ENCODE measurements around the gene ZNF296. TPM values are rescaled to one million over a fixed set of nuclear protein-coding genes. Genes with fewer than 3 reads are reported as not detected.

The ZNF296 gene
- polyA plus RNA-seq, 1 donor (not counting 4 experiments of a cell fraction or from before 2014, with no cell fraction given) = 0.25 TPM

GRCh38 chr19:45098521-45099466 lies 22.5 kb upstream of the ZNF296 start:
- H4K20me1 ChIP-seq (ENCODE audit: control insufficient read depth, extremely low read depth, insufficient read depth, low read length) = peaks cover 19% of the 10 kb centered on the region
- no peak overlapping the region for H3K4me3 ChIP-seq (ENCODE audit: control insufficient read depth in 2 of 3, extremely low read depth in 1 of 3, insufficient read depth in 2 of 3, low read depth in 1 of 3, low read length in 3 of 3)
- dilution Hi-C loops (cut with MboI; ENCODE audit: extremely low pct_ligation_motif_present, low sequenced_read_pairs) = no loop called here

GRCh38 chr19:45097776-45098520 lies 21.7 kb upstream of the ZNF296 start:
- peaks cover 2 to 4% of the 10 kb centered on the region in 2 experiments for H3K36me3 ChIP-seq (ENCODE audit: control insufficient read depth in 2 of 2, extremely low read depth in 1 of 2, insufficient read depth in 2 of 2, low read length in 2 of 2)
- dilution Hi-C loops (cut with MboI; ENCODE audit: extremely low pct_ligation_motif_present, low sequenced_read_pairs) = no loop called here
- H2AFZ ChIP-seq (ENCODE audit: control insufficient read depth, low read length) = no peak overlapping the region
- H3K4me1 ChIP-seq (ENCODE audit: control insufficient read depth, extremely low read depth, insufficient read depth, low read length) = peaks cover 46% of the 10 kb centered on the region
- peaks cover 19% of the 10 kb centered on the region for H4K20me1 ChIP-seq (ENCODE audit: control insufficient read depth, extremely low read depth, insufficient read depth, low read length)
- no peaks in the 10 kb centered on the region for H3K27me3 ChIP-seq (ENCODE audit: control insufficient read depth, extremely low read depth, insufficient read depth, low read length)
- peak overlapping the region; percentile 8 for H3K9ac ChIP-seq (ENCODE audit: control insufficient read depth, extremely low read depth, insufficient read depth, low read length)
- H3K79me2 ChIP-seq (ENCODE audit: control insufficient read depth, insufficient read depth, low read length) = peaks cover 95% of the 10 kb centered on the region
- peak overlapping the region; percentile 60 for H3K4me2 ChIP-seq (ENCODE audit: control insufficient read depth, extremely low read depth, insufficient read depth, low read depth, low read length)
- no peak overlapping the region for H3K4me3 ChIP-seq (ENCODE audit: control insufficient read depth in 2 of 3, extremely low read depth in 1 of 3, insufficient read depth in 2 of 3, low read depth in 1 of 3, low read length in 3 of 3)
- FAIRE-seq = peak; percentile 90
- peak overlapping the region; percentile 47 for H3K27ac ChIP-seq (ENCODE audit: control insufficient read depth, insufficient read depth, low read length)
- TF ChIP-seq EZH2 (IDR thresholded peaks at IDR 0.05; ENCODE audit: low read length) = no peak
- no peak for TF ChIP-seq CTCF (optimal IDR thresholded peaks at IDR 0.05 in 1 of 3, IDR thresholded peaks at IDR 0.05 in 1 of 3, conservative IDR thresholded peaks at IDR 0.05 in 1 of 3; ENCODE audit: extremely low read depth in 1 of 3, insufficient read depth in 2 of 3, low read length in 3 of 3)
- no peaks in the 10 kb centered on the region for H3K9me3 ChIP-seq (ENCODE audit: control insufficient read depth, low read depth, low read length)
- DNase-seq (ENCODE audit: low read depth, low spot score) = no peak
- H3K9me1 ChIP-seq (ENCODE audit: control insufficient read depth, extremely low read depth, insufficient read depth, low read length) = peaks cover 4% of the 10 kb centered on the region

More at GRCh38 chr19:45098521-45099466, 22.5 kb upstream of the ZNF296 start:
- DNase-seq (ENCODE audit: low read depth, low spot score) (no peak), FAIRE-seq (peak; percentile 60)
- Histone ChIP-seq H3K27ac (ENCODE audit: control insufficient read depth, insufficient read depth, low read length) (peak overlapping the region; percentile 29), H3K4me2 (ENCODE audit: control insufficient read depth, extremely low read depth, insufficient read depth, low read depth, low read length) (peak overlapping the region; percentile 60), H3K4me1 (ENCODE audit: control insufficient read depth, extremely low read depth, insufficient read depth, low read length) (peaks cover 46% of the 10 kb centered on the region), H3K36me3 (ENCODE audit: control insufficient read depth in 2 of 2, extremely low read depth in 1 of 2, insufficient read depth in 2 of 2, low read length in 2 of 2) (peaks cover 2 to 4% of the 10 kb centered on the region in 2 experiments), H3K9ac (ENCODE audit: control insufficient read depth, extremely low read depth, insufficient read depth, low read length) (peak overlapping the region; percentile 32), H2AFZ (ENCODE audit: control insufficient read depth, low read length) (no peak overlapping the region), H3K9me3 (ENCODE audit: control insufficient read depth, low read depth, low read length) (no peaks in the 10 kb centered on the region), H3K27me3 (ENCODE audit: control insufficient read depth, extremely low read depth, insufficient read depth, low read length) (no peaks in the 10 kb centered on the region), H3K9me1 (ENCODE audit: control insufficient read depth, extremely low read depth, insufficient read depth, low read length) (peaks cover 5% of the 10 kb centered on the region), H3K79me2 (ENCODE audit: control insufficient read depth, insufficient read depth, low read length) (peaks cover 96% of the 10 kb centered on the region)
- no peak for TF ChIP-seq EZH2 (IDR thresholded peaks at IDR 0.05; ENCODE audit: low read length)
- TF ChIP-seq CTCF (optimal IDR thresholded peaks at IDR 0.05 in 1 of 3, IDR thresholded peaks at IDR 0.05 in 1 of 3, conservative IDR thresholded peaks at IDR 0.05 in 1 of 3; ENCODE audit: extremely low read depth in 1 of 3, insufficient read depth in 2 of 3, low read length in 3 of 3) = no peak

Data from keratinocyte (primary cell).